IPS-18a (cell line): Measurements from ENCODE around the gene PLSCR4.
"Not testable (repeated sequence)": the region's sequence is repeated elsewhere in the genome, so short reads cannot be mapped to it uniquely, and the experiment has no call there.

Source experiments
- H3K27ac ChIP-seq: one replicate; pipeline ENCODE4 v1.5.1; 2013; ENCODE audit warnings: low read length
- H3K27me3 ChIP-seq: one replicate; pipeline ENCODE4 v1.6.1; 2013; ENCODE audit warnings: mild to moderate bottlenecking, low read length; ENCODE audit not compliant: control insufficient read depth, insufficient read depth
- H3K36me3 ChIP-seq: one replicate; pipeline ENCODE4 v1.6.1; 2013; ENCODE audit warnings: low read depth, low read length; ENCODE audit not compliant: control insufficient read depth
- H3K4me1 ChIP-seq: one replicate; pipeline ENCODE4 v1.6.1; 2013; ENCODE audit warnings: low read depth, low read length; ENCODE audit not compliant: control insufficient read depth
- H3K4me3 ChIP-seq: one replicate; pipeline ENCODE4 v1.5.1; 2013; ENCODE audit warnings: low read length
- H3K9ac ChIP-seq: one replicate; pipeline ENCODE4 v1.6.1; 2013; ENCODE audit warnings: mild to moderate bottlenecking, low read length, moderate library complexity
- H3K9me3 ChIP-seq: one replicate; pipeline ENCODE4 v1.6.1; 2013; ENCODE audit warnings: low read depth, low read length; ENCODE audit not compliant: control insufficient read depth

PLSCR4 gene

GRCh38 chr3:146271180-146271579 is 20.3 kb upstream of the PLSCR4 start:
- Histone ChIP-seq H3K27me3 (no peaks in the 10 kb centered on the region), H3K27ac (no peak overlapping the region), H3K9ac (no peak overlapping the region), H3K36me3 (no peaks in the 10 kb centered on the region), H3K4me3 (no peak overlapping the region), H3K9me3 (no peaks in the 10 kb centered on the region), H3K4me1 (peaks cover 5% of the 10 kb centered on the region)

- Histone ChIP-seq H3K4me1 (peaks cover 12% of the 10 kb centered on the region), H3K9me3 (no peaks in the 10 kb centered on the region), H3K27ac (no peak overlapping the region), H3K4me3 (no peak overlapping the region), H3K9ac (no peak overlapping the region), H3K27me3 (no peaks in the 10 kb centered on the region), H3K36me3 (no peaks in the 10 kb centered on the region)
These were observed 18.4 kb upstream of the PLSCR4 start for GRCh38 chr3:146269271-146269670.

- H3K27me3 ChIP-seq, result no peaks in the 10 kb centered on the region
- H3K9ac ChIP-seq, result no peak overlapping the region
- no peaks in the 10 kb centered on the region for H3K36me3 ChIP-seq
- no peak overlapping the region for H3K4me3 ChIP-seq
- H3K4me1 ChIP-seq, result peaks cover 12% of the 10 kb centered on the region
- H3K27ac ChIP-seq, result no peak overlapping the region
- no peaks in the 10 kb centered on the region for H3K9me3 ChIP-seq
These were observed 17.8 kb upstream of the PLSCR4 start for GRCh38 chr3:146268535-146269219.

- Histone ChIP-seq H3K27ac (no peak overlapping the region), H3K4me3 (no peak overlapping the region), H3K9me3 (no peaks in the 10 kb centered on the region), H3K9ac (no peak overlapping the region), H3K36me3 (no peaks in the 10 kb centered on the region), H3K4me1 (peaks cover 12% of the 10 kb centered on the region), H3K27me3 (no peaks in the 10 kb centered on the region)
These were observed 14.8 kb upstream of the PLSCR4 start for GRCh38 chr3:146265720-146266119.

GRCh38 chr3:146262371-146263110 is 11.6 kb upstream of the PLSCR4 start:
- H3K36me3 ChIP-seq, result no peaks in the 10 kb centered on the region

GRCh38 chr3:146259880-146260589 is 9.1 kb upstream of the PLSCR4 start:
- no peaks in the 10 kb centered on the region for H3K36me3 ChIP-seq
- H3K27me3 ChIP-seq, result no peaks in the 10 kb centered on the region
- no peak overlapping the region for H3K9ac ChIP-seq
- H3K4me1 ChIP-seq, result peaks cover 16% of the 10 kb centered on the region
- no peak overlapping the region for H3K27ac ChIP-seq
- no peaks in the 10 kb centered on the region for H3K9me3 ChIP-seq
- H3K4me3 ChIP-seq, result no peak overlapping the region

More at GRCh38 chr3:146262371-146263110, 11.6 kb upstream of the PLSCR4 start:
- peaks cover 17% of the 10 kb centered on the region for H3K4me1 ChIP-seq
- no peaks in the 10 kb centered on the region for H3K9me3 ChIP-seq
- H3K27me3 ChIP-seq, result no peaks in the 10 kb centered on the region
- H3K4me3 ChIP-seq, result no peak overlapping the region
- no peak overlapping the region for H3K27ac ChIP-seq
- no peak overlapping the region for H3K9ac ChIP-seq

GRCh38 chr3:146256851-146257486 is 6.1 kb upstream of the PLSCR4 start:
- Histone ChIP-seq H3K36me3 (no peaks in the 10 kb centered on the region), H3K27ac (no peak overlapping the region), H3K4me1 (peaks cover 16% of the 10 kb centered on the region), H3K9ac (no peak overlapping the region), H3K9me3 (no peaks in the 10 kb centered on the region), H3K27me3 (no peaks in the 10 kb centered on the region), H3K4me3 (no peak overlapping the region)

GRCh38 chr3:146252445-146252844 is 1.5 kb upstream of the PLSCR4 start:
- not testable (repeated sequence) for H3K27ac ChIP-seq, H3K9ac ChIP-seq, H3K36me3 ChIP-seq, H3K4me3 ChIP-seq, H3K9me3 ChIP-seq
- peaks cover 12% of the 10 kb centered on the region for H3K27me3 ChIP-seq
- peaks cover 16% of the 10 kb centered on the region for H3K4me1 ChIP-seq

GRCh38 chr3:146249921-146250320 is 984 bp downstream of the PLSCR4 start:
- H3K36me3 ChIP-seq, result no peaks in the 10 kb centered on the region
- peaks cover 12% of the 10 kb centered on the region for H3K27me3 ChIP-seq
- H3K27ac ChIP-seq, result no peak overlapping the region
- H3K4me3 ChIP-seq, result peak overlapping the region; percentile 72
- H3K9me3 ChIP-seq, result no peaks in the 10 kb centered on the region
- H3K4me1 ChIP-seq, result peaks cover 6% of the 10 kb centered on the region
- H3K9ac ChIP-seq, result no peak overlapping the region

- H3K4me1 ChIP-seq, result peaks cover 6% of the 10 kb centered on the region
- no peaks in the 10 kb centered on the region for H3K36me3 ChIP-seq
- peaks cover 12% of the 10 kb centered on the region for H3K27me3 ChIP-seq
- H3K4me3 ChIP-seq, result no peak overlapping the region
- no peaks in the 10 kb centered on the region for H3K9me3 ChIP-seq
- H3K27ac ChIP-seq, result no peak overlapping the region
- no peak overlapping the region for H3K9ac ChIP-seq
These were observed 3.0 kb downstream of the PLSCR4 start for GRCh38 chr3:146247911-146248310.

GRCh38 chr3:146246526-146246925 is 4.4 kb downstream of the PLSCR4 start:
- peaks cover 6% of the 10 kb centered on the region for H3K4me1 ChIP-seq
- H3K9ac ChIP-seq, result no peak overlapping the region
- H3K9me3 ChIP-seq, result no peaks in the 10 kb centered on the region
- H3K27me3 ChIP-seq, result peaks cover 12% of the 10 kb centered on the region
- H3K4me3 ChIP-seq, result no peak overlapping the region
- no peaks in the 10 kb centered on the region for H3K36me3 ChIP-seq
- H3K27ac ChIP-seq, result no peak overlapping the region
